ENCODE data around the gene IGFBP3. TPM values are rescaled to one million over a fixed set of nuclear protein-coding genes. Genes with fewer than 3 reads are reported as not detected.

IGFBP3 gene
- total and polyA plus RNA-seq, 2 donors (not counting 1 experiment from before 2014, with no cell fraction given) = 8.9 to 227 TPM

DNA sequence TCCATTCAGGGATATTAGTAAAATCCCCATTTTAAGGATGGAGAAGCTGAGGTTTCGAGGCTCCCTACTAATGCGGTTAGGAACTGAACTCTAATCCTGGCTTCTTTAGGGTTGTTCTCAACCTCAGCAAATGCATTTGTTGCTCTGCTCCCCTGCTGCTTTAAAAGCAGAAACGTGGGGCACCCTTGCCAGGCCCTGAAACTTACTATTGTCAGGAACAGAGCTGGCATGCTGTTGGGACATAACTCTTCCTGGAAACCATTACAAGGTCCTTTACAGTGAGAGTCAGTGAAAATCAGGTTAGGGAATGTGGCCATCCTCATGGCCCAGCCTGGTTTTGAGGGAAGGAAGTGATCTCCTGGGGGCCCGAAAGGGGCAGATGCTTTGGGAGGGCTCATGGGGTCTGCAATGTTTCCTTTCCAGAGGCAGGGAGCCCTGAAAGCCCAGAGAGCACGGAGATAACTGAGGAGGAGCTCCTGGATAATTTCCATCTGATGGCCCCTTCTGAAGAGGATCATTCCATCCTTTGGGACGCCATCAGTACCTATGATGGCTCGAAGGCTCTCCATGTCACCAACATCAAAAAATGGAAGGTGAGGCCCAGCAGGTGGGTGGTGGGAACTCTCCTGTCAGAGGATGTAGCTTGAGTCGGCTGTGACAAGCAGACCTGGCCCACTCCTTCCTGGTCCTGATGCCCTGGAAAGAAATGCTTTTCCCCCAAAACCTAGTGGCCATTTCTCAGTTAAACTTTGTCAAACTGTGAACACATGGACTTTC, 30.8 kb downstream of the IGFBP3 start:
- no peak overlapping the region for H3K27ac ChIP-seq (ENCODE audit: insufficient read depth, low read length)

DNA sequence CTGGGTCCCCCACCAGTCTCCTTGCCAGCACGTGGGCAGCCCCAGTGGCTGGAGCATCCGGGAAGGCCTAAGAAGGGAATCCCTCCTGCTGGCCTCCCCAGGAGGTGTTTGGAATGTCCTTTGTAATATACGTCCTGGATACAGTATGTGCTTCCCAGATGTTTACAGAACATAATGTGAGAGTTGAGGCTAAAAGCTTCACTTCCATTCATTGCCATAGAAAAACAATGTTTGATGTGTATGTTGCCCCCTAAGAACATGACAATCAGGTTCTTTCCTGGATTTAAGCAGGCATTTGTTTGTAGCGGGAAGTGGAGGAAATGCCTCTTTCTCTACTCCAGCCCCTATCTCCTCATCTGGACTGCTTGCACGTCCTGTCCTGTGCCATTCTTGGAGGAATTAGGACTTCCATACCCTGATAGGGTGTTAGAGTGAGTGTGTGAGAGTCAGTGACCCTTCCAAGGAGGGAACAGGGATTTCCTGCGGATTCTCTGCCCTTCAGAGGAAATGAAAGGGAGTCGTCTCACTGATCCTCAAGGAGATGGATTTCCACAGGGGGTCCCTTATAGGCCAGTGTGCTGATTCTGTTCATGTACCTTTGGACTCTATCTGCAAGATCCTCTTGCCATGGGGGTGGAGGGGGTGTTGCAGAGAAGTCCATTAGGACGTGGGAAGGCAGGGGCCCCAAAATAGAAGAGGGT, 31.6 kb downstream of the IGFBP3 start:
- no peaks in the 10 kb centered on the region for H3K36me3 ChIP-seq (ENCODE audit: control insufficient read depth, insufficient read depth, low read length)
- no peak overlapping the region for H3K4me3 ChIP-seq (replicated peaks in 1 of 4; ENCODE audit: control extremely low read depth in 1 of 4, insufficient read depth in 1 of 4, low read depth in 3 of 4, low read length in 4 of 4)
- no peaks in the 10 kb centered on the region for H3K79me2 ChIP-seq (ENCODE audit: control insufficient read depth, insufficient read depth, low read length)
- H3K4me2 ChIP-seq (ENCODE audit: extremely low read depth, insufficient read depth, low read length) = no peak overlapping the region
- no peaks in the 10 kb centered on the region for H3K9me3 ChIP-seq (ENCODE audit: control insufficient read depth, insufficient read depth, low read depth, low read length)
- H3K4me1 ChIP-seq (ENCODE audit: control insufficient read depth, extremely low read depth, insufficient read depth, low read length) = no peaks in the 10 kb centered on the region
- H2AFZ ChIP-seq (ENCODE audit: low read length) = no peak overlapping the region
- no peak overlapping the region for H3K9ac ChIP-seq (ENCODE audit: insufficient read depth, low read length)
- H4K20me1 ChIP-seq (ENCODE audit: control insufficient read depth, extremely low read depth, insufficient read depth, low read length) = no peaks in the 10 kb centered on the region
- peaks cover 27% of the 10 kb centered on the region for H3K27me3 ChIP-seq (ENCODE audit: control insufficient read depth, insufficient read depth, low read length)
- DNase-seq (ENCODE audit: low read depth in 2 of 2) = no peak
- TF ChIP-seq EZH2 (IDR thresholded peaks at IDR 0.05; ENCODE audit: low read length, missing control alignments) = no peak
- H3K27ac ChIP-seq (ENCODE audit: insufficient read depth, low read length) = no peak overlapping the region

More for the DNA sequence above, 30.8 kb downstream of the IGFBP3 start:
- H3K79me2 ChIP-seq (ENCODE audit: control insufficient read depth, insufficient read depth, low read length) = no peaks in the 10 kb centered on the region
- H3K4me3 ChIP-seq (replicated peaks in 1 of 4; ENCODE audit: control extremely low read depth in 1 of 4, insufficient read depth in 1 of 4, low read depth in 3 of 4, low read length in 4 of 4) = no peak overlapping the region
- no peak overlapping the region for H3K9ac ChIP-seq (ENCODE audit: insufficient read depth, low read length)
- no peak for TF ChIP-seq EZH2 (IDR thresholded peaks at IDR 0.05; ENCODE audit: low read length, missing control alignments)
- TF ChIP-seq, protein P1, sequence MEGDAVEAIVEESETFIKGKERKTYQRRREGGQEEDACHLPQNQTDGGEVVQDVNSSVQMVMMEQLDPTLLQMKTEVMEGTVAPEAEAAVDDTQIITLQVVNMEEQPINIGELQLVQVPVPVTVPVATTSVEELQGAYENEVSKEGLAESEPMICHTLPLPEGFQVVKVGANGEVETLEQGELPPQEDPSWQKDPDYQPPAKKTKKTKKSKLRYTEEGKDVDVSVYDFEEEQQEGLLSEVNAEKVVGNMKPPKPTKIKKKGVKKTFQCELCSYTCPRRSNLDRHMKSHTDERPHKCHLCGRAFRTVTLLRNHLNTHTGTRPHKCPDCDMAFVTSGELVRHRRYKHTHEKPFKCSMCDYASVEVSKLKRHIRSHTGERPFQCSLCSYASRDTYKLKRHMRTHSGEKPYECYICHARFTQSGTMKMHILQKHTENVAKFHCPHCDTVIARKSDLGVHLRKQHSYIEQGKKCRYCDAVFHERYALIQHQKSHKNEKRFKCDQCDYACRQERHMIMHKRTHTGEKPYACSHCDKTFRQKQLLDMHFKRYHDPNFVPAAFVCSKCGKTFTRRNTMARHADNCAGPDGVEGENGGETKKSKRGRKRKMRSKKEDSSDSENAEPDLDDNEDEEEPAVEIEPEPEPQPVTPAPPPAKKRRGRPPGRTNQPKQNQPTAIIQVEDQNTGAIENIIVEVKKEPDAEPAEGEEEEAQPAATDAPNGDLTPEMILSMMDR (conservative IDR thresholded peaks at IDR 0.05 in 1 of 2, IDR thresholded peaks at IDR 0.05 in 1 of 2; ENCODE audit: low read depth in 1 of 2, low read length in 2 of 2) = no peak
- H3K4me1 ChIP-seq (ENCODE audit: control insufficient read depth, extremely low read depth, insufficient read depth, low read length) = no peaks in the 10 kb centered on the region
- H3K9me3 ChIP-seq (ENCODE audit: control insufficient read depth, insufficient read depth, low read depth, low read length) = no peaks in the 10 kb centered on the region
- no peaks in the 10 kb centered on the region for H3K36me3 ChIP-seq (ENCODE audit: control insufficient read depth, insufficient read depth, low read length)
- H4K20me1 ChIP-seq (ENCODE audit: control insufficient read depth, extremely low read depth, insufficient read depth, low read length) = no peaks in the 10 kb centered on the region
- DNase-seq (ENCODE audit: low read depth in 2 of 2) = no peak
- H3K4me2 ChIP-seq (ENCODE audit: extremely low read depth, insufficient read depth, low read length) = no peak overlapping the region
- no peak overlapping the region for H2AFZ ChIP-seq (ENCODE audit: low read length)
- peaks cover 27% of the 10 kb centered on the region for H3K27me3 ChIP-seq (ENCODE audit: control insufficient read depth, insufficient read depth, low read length)

DNA sequence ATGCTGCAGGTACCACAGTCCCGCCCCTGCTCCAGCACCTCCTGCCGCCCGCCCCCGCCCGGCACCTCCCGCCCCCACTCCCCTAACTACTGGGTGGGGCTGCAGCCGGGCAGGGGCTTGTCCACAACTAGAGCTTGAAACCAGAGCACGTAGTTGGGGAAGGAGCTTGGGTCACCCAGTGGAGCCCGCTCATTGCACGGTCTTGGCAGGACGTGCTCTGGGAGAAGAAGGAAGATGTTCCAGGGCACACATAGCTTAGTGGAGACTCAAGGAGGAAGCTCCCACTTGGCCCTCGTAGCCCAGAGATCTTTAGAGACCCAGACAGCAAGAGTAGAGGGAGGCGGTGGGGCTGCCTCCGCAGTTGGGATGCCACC, 32.1 kb downstream of the IGFBP3 start:
- Histone ChIP-seq H2AFZ (ENCODE audit: low read length) (no peak overlapping the region), H3K9me3 (ENCODE audit: control insufficient read depth, insufficient read depth, low read depth, low read length) (no peaks in the 10 kb centered on the region), H3K4me2 (ENCODE audit: extremely low read depth, insufficient read depth, low read length) (peak overlapping the region; percentile 89), H3K27ac (ENCODE audit: insufficient read depth, low read length) (no peak overlapping the region), H4K20me1 (ENCODE audit: control insufficient read depth, extremely low read depth, insufficient read depth, low read length) (no peaks in the 10 kb centered on the region), H3K27me3 (ENCODE audit: control insufficient read depth, insufficient read depth, low read length) (peaks cover 24% of the 10 kb centered on the region), H3K4me3 (replicated peaks in 1 of 4; ENCODE audit: control extremely low read depth in 1 of 4, insufficient read depth in 1 of 4, low read depth in 3 of 4, low read length in 4 of 4) (peak overlapping the region in 1 of 4 experiments; percentile 36), H3K79me2 (ENCODE audit: control insufficient read depth, insufficient read depth, low read length) (no peaks in the 10 kb centered on the region), H3K9ac (ENCODE audit: insufficient read depth, low read length) (no peak overlapping the region), H3K36me3 (ENCODE audit: control insufficient read depth, insufficient read depth, low read length) (no peaks in the 10 kb centered on the region), H3K4me1 (ENCODE audit: control insufficient read depth, extremely low read depth, insufficient read depth, low read length) (no peaks in the 10 kb centered on the region)
- no peak for DNase-seq (ENCODE audit: low read depth in 2 of 2)
- TF ChIP-seq, protein P1 (conservative IDR thresholded peaks at IDR 0.05 in 1 of 2, IDR thresholded peaks at IDR 0.05 in 1 of 2; ENCODE audit: low read depth in 1 of 2, low read length in 2 of 2) = no peak
- no peak for TF ChIP-seq EZH2 (IDR thresholded peaks at IDR 0.05; ENCODE audit: low read length, missing control alignments)
